K562 (cell line): ENCODE measurements around the gene PIM3. TPM values are rescaled to one million over a fixed set of nuclear protein-coding genes. Genes with fewer than 3 reads are reported as not detected.

Source experiments
- ATF7 ChIP-seq: fragments of 450-650 bp; IDR thresholded peaks from 2 replicates; pipeline ENCODE4 v1.7.1; 2014; ENCODE audit warnings: mild to moderate bottlenecking, moderate library complexity
- CHD1 ChIP-seq: fragments of 200-600 bp; sonication (generic); IDR thresholded peaks from one replicate; pipeline ENCODE4 v1.6.1; 2012; ENCODE audit warnings: mild to moderate bottlenecking, moderate library complexity, low read length, inconsistent platforms
- CTBP1 ChIP-seq: fragments of 450-650 bp; IDR thresholded peaks from 2 replicates; pipeline ENCODE4 v1.6.1; 2016; ENCODE audit warnings: borderline replicate concordance
- EP400 ChIP-seq: fragments of 450-650 bp; IDR thresholded peaks from 2 replicates; pipeline ENCODE4 v1.6.1; 2017; ENCODE audit warnings: antibody characterized with exemption, mild to moderate bottlenecking, moderate library complexity
- HDAC2 ChIP-seq: fragments of 450-650 bp; IDR thresholded peaks from 2 replicates; pipeline ENCODE4 v1.6.1; 2016; ENCODE audit warnings: mild to moderate bottlenecking
- HNRNPUL1 ChIP-seq: fragments of 200-400 bp; formaldehyde crosslinking; IDR thresholded peaks from 2 replicates; pipeline ENCODE4 v1.6.1; 2017; ENCODE audit warnings: low read length
- KLF13 ChIP-seq: fragments of 450-650 bp; IDR thresholded peaks from 2 replicates; pipeline ENCODE4 v1.6.1; 2016; ENCODE audit warnings: missing genetic modification characterization, low read depth, mild to moderate bottlenecking, missing compliant biosample characterization, moderate library complexity, borderline replicate concordance
- NFATC3 ChIP-seq: fragments of 450-650 bp; IDR thresholded peaks from 2 replicates; pipeline ENCODE4 v1.6.1; 2017; ENCODE audit warnings: mild to moderate bottlenecking
- POLR2G ChIP-seq: fragments of 200-400 bp; formaldehyde crosslinking; IDR thresholded peaks from 2 replicates; pipeline ENCODE4 v1.6.1; 2017; ENCODE audit warnings: low read depth, mild to moderate bottlenecking, antibody characterized with exemption, low read length, moderate library complexity
- RAD51 ChIP-seq: fragments of 450-650 bp; IDR thresholded peaks from 2 replicates; pipeline ENCODE4 v1.7.1; 2016; ENCODE audit warnings: low read depth, mild to moderate bottlenecking, borderline replicate concordance
- SIX5 ChIP-seq, 2 experiments: IDR thresholded peaks; 2 replicates each; pipeline ENCODE4 v1.6.1; 2011; ENCODE audit warnings: low read length in 2 of 2, borderline replicate concordance in 1 of 2, low read depth in 1 of 2, mild to moderate bottlenecking in 1 of 2, moderate library complexity in 1 of 2; ENCODE audit not compliant: insufficient read depth in 1 of 2
- SRSF7 ChIP-seq: fragments of 200-400 bp; formaldehyde crosslinking; optimal IDR thresholded peaks from 2 replicates; pipeline ENCODE3; 2017; ENCODE audit warnings: mild to moderate bottlenecking, low read depth, low read length
- TAL1 ChIP-seq: fragments of 450-650 bp; IDR thresholded peaks from 2 replicates; pipeline ENCODE4 v1.6.1; 2016; ENCODE audit warnings: mild to moderate bottlenecking
- TCF7L2 ChIP-seq: fragments of 150-350 bp; IDR thresholded peaks from 2 replicates; pipeline ENCODE4 v1.6.1; 2016; ENCODE audit warnings: low read depth, mild to moderate bottlenecking, low read length, moderate library complexity
- TEAD1 ChIP-seq, 2 experiments: fragments of 450-650 bp in 1 of 2; sonication (generic) in 1 of 2; formaldehyde crosslinking; IDR thresholded peaks; 2 replicates each; pipeline versions ENCODE4 v1.4.0 to v1.8.0; 2020 to 2022; ENCODE audit warnings: mild to moderate bottlenecking in 2 of 2, missing genetic modification reagents in 1 of 2
- XRCC4 ChIP-seq: IDR thresholded peaks from one replicate; pipeline ENCODE4 v1.6.1; 2011; ENCODE audit not compliant: insufficient read depth, insufficient read length; ENCODE audit errors: extremely low read depth
- ZNF436 ChIP-seq: fragments of 250-450, 450-650 bp; sonication (Bioruptor Pico); formaldehyde crosslinking; IDR thresholded peaks from 2 replicates; pipeline ENCODE4 v1.7.0; 2020; ENCODE audit warnings: mild to moderate bottlenecking
- ZNF592 ChIP-seq: fragments of 450-650 bp; IDR thresholded peaks from 2 replicates; pipeline ENCODE4 v1.6.1; 2017; ENCODE audit warnings: antibody characterized with exemption, mild to moderate bottlenecking
- ZNF75A ChIP-seq: fragments of 450-650 bp; formaldehyde crosslinking; IDR thresholded peaks from 2 replicates; pipeline ENCODE4 v1.4.0; 2020; ENCODE audit warnings: mild to moderate bottlenecking
- polyA plus RNA-seq, 8 experiments: library from polyadenylated mRNA; depleted of rRNA in 4 of 8; stranded (reverse) in 5 of 8; unstranded in 3 of 8; fragments of >200 nt; fragmentation: Nextera tagmentation in 2 of 8; fragmentation: Illumina TruSeq in 1 of 8; extraction: Ambion mirVana in 2 of 8; extraction: Trizol in 1 of 8; gene quantifications; 2 replicates each; pipeline versions ENCODE4 v1.2.1 to v1.2.3, GENCODE V29; 2011 to 2014; ENCODE audit warnings: inconsistent platforms in 1 of 8, missing spikeins in 1 of 8
- total RNA-seq, 7 experiments: library from RNA; depleted of rRNA in 6 of 7; stranded (reverse); fragments of >200 nt in 6 of 7; fragmentation: Illumina TruSeq in 2 of 7; extraction: Trizol in 2 of 7; gene quantifications; 2 replicates each; pipeline versions ENCODE4 v1.2.1 to v1.2.3, GENCODE V29; 2011 to 2021; ENCODE audit warnings: low replicate concordance in 1 of 7
- TF ChIP-seq, protein P1 (sequence below): sonication (generic); formaldehyde crosslinking; IDR thresholded peaks from 2 replicates; pipeline ENCODE4 v1.8.0; 2022; ENCODE audit warnings: missing genetic modification reagents, mild to moderate bottlenecking, borderline replicate concordance
- TF ChIP-seq, protein P2 (sequence below), 2 experiments: fragments of 450-650 bp in 1 of 2; IDR thresholded peaks; 2 replicates each; pipeline ENCODE4 v1.6.1; 2011 to 2017; ENCODE audit warnings: low read depth in 2 of 2, antibody characterized with exemption in 1 of 2, borderline replicate concordance in 1 of 2, low read length in 1 of 2, mild to moderate bottlenecking in 1 of 2, mixed read lengths in 1 of 2; ENCODE audit not compliant: control insufficient read depth in 1 of 2
- TF ChIP-seq, protein P3 (sequence below): fragments of 250-450 bp; sonication (Bioruptor Pico); IDR thresholded peaks from 2 replicates; pipeline ENCODE4 v1.6.1; 2021; ENCODE audit warnings: mild to moderate bottlenecking

The PIM3 gene
- total and polyA plus RNA-seq, 9 of the 15 experiments (the other 6 are each of a cell fraction or from before 2014, with no cell fraction given), result 0.24 to 40.5 (median 5.3) TPM

DNA sequence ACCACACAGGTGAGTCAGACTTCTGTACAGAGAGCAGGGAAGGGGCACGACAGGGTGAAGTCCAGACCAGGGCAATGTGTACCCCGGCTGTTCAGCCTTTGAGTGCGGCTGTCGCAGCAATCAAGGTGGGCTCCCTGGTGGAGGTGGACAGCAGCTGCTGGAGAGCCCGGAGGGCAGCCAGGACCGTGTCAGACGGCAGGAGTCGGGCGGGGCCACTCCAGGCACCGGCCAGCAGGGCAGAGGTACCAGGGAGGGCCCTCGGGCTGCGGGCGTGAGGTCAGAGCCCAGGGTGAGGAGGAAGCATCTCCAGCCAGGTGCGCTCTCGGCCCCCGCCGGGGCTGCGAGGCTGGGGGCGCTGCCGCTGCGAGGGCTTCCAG is 802 bp upstream of the PIM3 start (continued):
- no peak for TF ChIP-seq KLF13
- TF ChIP-seq, protein P1, sequence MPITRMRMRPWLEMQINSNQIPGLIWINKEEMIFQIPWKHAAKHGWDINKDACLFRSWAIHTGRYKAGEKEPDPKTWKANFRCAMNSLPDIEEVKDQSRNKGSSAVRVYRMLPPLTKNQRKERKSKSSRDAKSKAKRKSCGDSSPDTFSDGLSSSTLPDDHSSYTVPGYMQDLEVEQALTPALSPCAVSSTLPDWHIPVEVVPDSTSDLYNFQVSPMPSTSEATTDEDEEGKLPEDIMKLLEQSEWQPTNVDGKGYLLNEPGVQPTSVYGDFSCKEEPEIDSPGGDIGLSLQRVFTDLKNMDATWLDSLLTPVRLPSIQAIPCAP (CRISPR knock-in tag), result no peak
- no peak for TF ChIP-seq CTBP1
- no peak for TF ChIP-seq SIX5 (IDR thresholded peaks at IDR 0.05; ENCODE audit: borderline replicate concordance in 1 of 2, insufficient read depth in 1 of 2, low read depth in 1 of 2, low read length in 2 of 2)
- peak; percentile 73 for TF ChIP-seq CHD1
- TF ChIP-seq TCF7L2, result no peak
- TF ChIP-seq ZNF592, result peak; percentile 85
- peak; percentile 89 for TF ChIP-seq ZNF436 (CRISPR knock-in tag)
- TF ChIP-seq POLR2G, result no peak
- TF ChIP-seq HNRNPUL1, result no peak
- no peak for TF ChIP-seq RAD51
- TF ChIP-seq, protein P2, sequence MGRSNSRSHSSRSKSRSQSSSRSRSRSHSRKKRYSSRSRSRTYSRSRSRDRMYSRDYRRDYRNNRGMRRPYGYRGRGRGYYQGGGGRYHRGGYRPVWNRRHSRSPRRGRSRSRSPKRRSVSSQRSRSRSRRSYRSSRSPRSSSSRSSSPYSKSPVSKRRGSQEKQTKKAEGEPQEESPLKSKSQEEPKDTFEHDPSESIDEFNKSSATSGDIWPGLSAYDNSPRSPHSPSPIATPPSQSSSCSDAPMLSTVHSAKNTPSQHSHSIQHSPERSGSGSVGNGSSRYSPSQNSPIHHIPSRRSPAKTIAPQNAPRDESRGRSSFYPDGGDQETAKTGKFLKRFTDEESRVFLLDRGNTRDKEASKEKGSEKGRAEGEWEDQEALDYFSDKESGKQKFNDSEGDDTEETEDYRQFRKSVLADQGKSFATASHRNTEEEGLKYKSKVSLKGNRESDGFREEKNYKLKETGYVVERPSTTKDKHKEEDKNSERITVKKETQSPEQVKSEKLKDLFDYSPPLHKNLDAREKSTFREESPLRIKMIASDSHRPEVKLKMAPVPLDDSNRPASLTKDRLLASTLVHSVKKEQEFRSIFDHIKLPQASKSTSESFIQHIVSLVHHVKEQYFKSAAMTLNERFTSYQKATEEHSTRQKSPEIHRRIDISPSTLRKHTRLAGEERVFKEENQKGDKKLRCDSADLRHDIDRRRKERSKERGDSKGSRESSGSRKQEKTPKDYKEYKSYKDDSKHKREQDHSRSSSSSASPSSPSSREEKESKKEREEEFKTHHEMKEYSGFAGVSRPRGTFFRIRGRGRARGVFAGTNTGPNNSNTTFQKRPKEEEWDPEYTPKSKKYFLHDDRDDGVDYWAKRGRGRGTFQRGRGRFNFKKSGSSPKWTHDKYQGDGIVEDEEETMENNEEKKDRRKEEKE (IDR thresholded peaks at IDR 0.05; ENCODE audit: borderline replicate concordance in 1 of 2, control insufficient read depth in 1 of 2, low read depth in 2 of 2, low read length in 1 of 2), result no peak
- no peak for TF ChIP-seq ATF7
- no peak for TF ChIP-seq EP400
- no peak for TF ChIP-seq SRSF7
- TF ChIP-seq NFATC3, result no peak
- peak; percentile 62; the same call in 1 of the 2 replicates for TF ChIP-seq HDAC2
- TF ChIP-seq TAL1, result no peak
- TF ChIP-seq ZNF75A, result no peak
- TF ChIP-seq, protein P3, sequence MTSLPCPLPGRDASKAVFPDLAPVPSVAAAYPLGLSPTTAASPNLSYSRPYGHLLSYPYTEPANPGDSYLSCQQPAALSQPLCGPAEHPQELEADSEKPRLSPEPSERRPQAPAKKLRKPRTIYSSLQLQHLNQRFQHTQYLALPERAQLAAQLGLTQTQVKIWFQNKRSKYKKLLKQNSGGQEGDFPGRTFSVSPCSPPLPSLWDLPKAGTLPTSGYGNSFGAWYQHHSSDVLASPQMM, result no peak
- TF ChIP-seq XRCC4, result no peak
- peak in 1 of 2 experiments; percentile 39; a peak in 1 of 4 replicates for TF ChIP-seq TEAD1 (CRISPR knock-in tag; IDR thresholded peaks at IDR 0.05)
